ENCODE results near the gene PCNX2. TPM values are rescaled to one million over a fixed set of nuclear protein-coding genes. Genes with fewer than 3 reads are reported as not detected.

PCNX2 gene
- total and polyA plus RNA-seq, 8 donors = 3.0 to 34.4 (median 9.9) TPM

- Histone ChIP-seq H3K27me3 (no peaks in the 10 kb centered on the region), H3K27ac (no peak overlapping the region), H3K9me3 (no peaks in the 10 kb centered on the region), H3K4me3 (no peak overlapping the region), H3K36me3 (no peaks in the 10 kb centered on the region), H3K4me1 (no peaks in the 10 kb centered on the region)
- TF ChIP-seq CTCF (IDR thresholded peaks at IDR 0.05) (no peak), POLR2AphosphoS5 (IDR thresholded peaks at IDR 0.05) (no peak), EP300 (IDR thresholded peaks at IDR 0.05) (no peak), POLR2A (IDR thresholded peaks at IDR 0.05) (no peak)
- WGBS, 5 donors = 46 to 74% (median 60%) methylated on average over 1 of the region's 1 CpG
- no peak for DNase-seq
- intact Hi-C loops (cut with DNase I; ENCODE audit: low total_unique reads) = no loop called here
Measured at GRCh38 chr1:233105225-233105624, 190.3 kb downstream of the PCNX2 start.

GRCh38 chr1:233102341-233102740, 193.2 kb downstream of the PCNX2 start:
- H3K4me3 ChIP-seq = no peak overlapping the region
- no peak for DNase-seq
- TF ChIP-seq CTCF (IDR thresholded peaks at IDR 0.05) = no peak
- no peak for TF ChIP-seq EP300 (IDR thresholded peaks at IDR 0.05)
- no peak for TF ChIP-seq POLR2AphosphoS5 (IDR thresholded peaks at IDR 0.05)
- TF ChIP-seq POLR2A (IDR thresholded peaks at IDR 0.05) = no peak
- no peaks in the 10 kb centered on the region for H3K36me3 ChIP-seq
- WGBS, 5 donors = 93 to 98% (median 96%) methylated on average over 2 of the region's 2 CpGs
- intact Hi-C loops (cut with DNase I; ENCODE audit: low total_unique reads) = no loop called here
- no peaks in the 10 kb centered on the region for H3K4me1 ChIP-seq
- H3K27ac ChIP-seq = no peak overlapping the region
- no peaks in the 10 kb centered on the region for H3K27me3 ChIP-seq
- no peaks in the 10 kb centered on the region for H3K9me3 ChIP-seq

GRCh38 chr1:233097959-233098580, 197.5 kb downstream of the PCNX2 start:
- no peaks in the 10 kb centered on the region for H3K4me1 ChIP-seq
- H3K27me3 ChIP-seq = no peaks in the 10 kb centered on the region
- intact Hi-C loops (cut with DNase I; ENCODE audit: low total_unique reads) = no loop called here
- WGBS, 5 donors = 64 to 83% (median 67%) methylated on average over 1 of the region's 1 CpG
- H3K4me3 ChIP-seq = no peak overlapping the region
- H3K9me3 ChIP-seq = no peaks in the 10 kb centered on the region
- no peaks in the 10 kb centered on the region for H3K36me3 ChIP-seq
- no peak overlapping the region for H3K27ac ChIP-seq
- no peak for TF ChIP-seq CTCF (IDR thresholded peaks at IDR 0.05)
- TF ChIP-seq EP300 (IDR thresholded peaks at IDR 0.05) = no peak
- no peak for TF ChIP-seq POLR2A (IDR thresholded peaks at IDR 0.05)
- TF ChIP-seq POLR2AphosphoS5 (IDR thresholded peaks at IDR 0.05) = no peak
- DNase-seq = no peak

- TF ChIP-seq EP300 (IDR thresholded peaks at IDR 0.05) (no peak), POLR2AphosphoS5 (IDR thresholded peaks at IDR 0.05) (no peak), CTCF (IDR thresholded peaks at IDR 0.05) (no peak)
- Histone ChIP-seq H3K27ac (no peak overlapping the region), H3K9me3 (no peaks in the 10 kb centered on the region), H3K4me3 (no peak overlapping the region), H3K27me3 (no peaks in the 10 kb centered on the region), H3K36me3 (no peaks in the 10 kb centered on the region), H3K4me1 (no peaks in the 10 kb centered on the region)
- DNase-seq = no peak
- intact Hi-C loops (cut with DNase I; ENCODE audit: low total_unique reads) = no loop called here
- WGBS, 5 donors = 90 to 97% (median 94%) methylated on average over 3 of the region's 3 CpGs
Measured at GRCh38 chr1:233097546-233097945, 198.0 kb downstream of the PCNX2 start.

All from stomach (tissue), 9 donors.